ENCODE results near the gene MANSC4. TPM values are rescaled to one million over a fixed set of nuclear protein-coding genes. Genes with fewer than 3 reads are reported as not detected.

MANSC4 gene
- total RNA-seq, 1 experiment from 2014 or later = not detected

DNA sequence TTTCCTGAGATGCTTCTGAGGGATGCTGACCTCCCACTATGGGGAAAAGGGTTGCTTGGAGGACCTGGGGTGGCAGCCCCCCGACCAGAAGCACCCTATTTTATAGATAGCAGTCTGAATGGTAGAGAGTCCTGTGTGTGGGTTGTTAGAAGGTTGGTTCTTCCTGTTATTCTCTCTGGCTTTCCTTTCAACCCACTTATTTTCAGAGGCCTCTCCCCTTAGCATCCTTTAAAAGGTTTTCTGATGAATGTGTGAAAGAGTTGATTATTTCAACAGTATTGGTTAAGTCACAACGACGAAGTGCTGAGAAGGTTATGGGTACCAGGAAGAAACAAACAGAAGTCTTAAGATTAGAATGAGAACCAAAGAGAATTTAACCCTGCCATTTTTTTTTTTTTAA, 20.8 kb upstream of the MANSC4 start:
- DNase-seq (ENCODE audit: low read depth) = no peak

DNA sequence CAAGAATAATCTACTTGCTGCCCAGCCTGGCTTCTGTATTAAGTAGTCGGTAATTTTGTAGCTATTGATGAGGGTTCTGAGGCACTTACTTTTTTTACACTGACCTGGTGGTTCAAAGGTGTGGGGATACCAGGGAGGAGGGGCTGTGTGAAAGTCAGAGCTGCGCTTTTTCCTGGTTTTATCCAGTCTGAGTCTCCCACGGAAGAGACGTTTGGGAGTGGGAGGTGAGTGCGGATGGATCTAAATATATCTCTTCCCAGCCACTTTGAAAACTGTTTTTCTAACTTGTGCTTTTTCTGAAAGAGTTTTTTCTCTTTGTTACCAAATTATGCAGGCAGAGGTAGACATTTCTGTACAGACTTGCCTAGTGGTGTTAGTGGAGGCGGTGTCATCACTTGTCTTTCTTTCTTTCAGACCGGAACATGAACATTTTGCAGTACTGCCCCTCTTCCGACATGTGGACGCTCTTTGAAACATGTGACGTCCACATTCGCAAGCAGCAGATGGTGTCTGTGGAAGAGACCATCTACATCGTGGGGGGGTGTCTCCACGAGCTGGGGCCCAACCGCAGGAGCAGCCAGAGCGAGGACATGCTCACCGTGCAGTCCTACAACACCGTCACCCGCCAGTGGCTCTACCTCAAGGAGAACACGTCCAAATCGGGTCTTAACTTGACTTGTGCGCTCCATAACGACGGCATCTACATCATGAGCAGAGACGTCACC, 17.4 kb upstream of the MANSC4 start:
- DNase-seq (ENCODE audit: low read depth) = no peak

DNA sequence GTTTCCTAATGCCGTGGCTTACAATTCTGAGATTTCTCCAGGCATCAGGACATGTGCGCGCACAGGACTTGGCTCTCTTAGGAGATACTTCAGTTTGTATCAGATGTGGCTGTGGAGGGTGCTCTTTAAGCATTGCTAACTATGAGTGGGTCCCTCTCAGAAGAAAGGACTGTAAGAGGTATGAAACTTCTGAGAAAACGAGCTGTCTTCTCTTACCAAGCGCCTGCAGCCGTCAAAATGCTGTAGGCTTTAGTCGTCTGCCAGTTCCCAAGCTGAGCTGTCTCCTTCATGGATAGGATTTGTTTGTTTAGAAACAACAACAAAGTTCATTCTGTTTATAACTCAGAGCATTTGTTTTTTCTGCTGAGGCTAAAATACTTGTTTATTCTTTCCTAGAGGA, 16.1 kb upstream of the MANSC4 start:
- no peak for DNase-seq (ENCODE audit: low read depth)

DNA sequence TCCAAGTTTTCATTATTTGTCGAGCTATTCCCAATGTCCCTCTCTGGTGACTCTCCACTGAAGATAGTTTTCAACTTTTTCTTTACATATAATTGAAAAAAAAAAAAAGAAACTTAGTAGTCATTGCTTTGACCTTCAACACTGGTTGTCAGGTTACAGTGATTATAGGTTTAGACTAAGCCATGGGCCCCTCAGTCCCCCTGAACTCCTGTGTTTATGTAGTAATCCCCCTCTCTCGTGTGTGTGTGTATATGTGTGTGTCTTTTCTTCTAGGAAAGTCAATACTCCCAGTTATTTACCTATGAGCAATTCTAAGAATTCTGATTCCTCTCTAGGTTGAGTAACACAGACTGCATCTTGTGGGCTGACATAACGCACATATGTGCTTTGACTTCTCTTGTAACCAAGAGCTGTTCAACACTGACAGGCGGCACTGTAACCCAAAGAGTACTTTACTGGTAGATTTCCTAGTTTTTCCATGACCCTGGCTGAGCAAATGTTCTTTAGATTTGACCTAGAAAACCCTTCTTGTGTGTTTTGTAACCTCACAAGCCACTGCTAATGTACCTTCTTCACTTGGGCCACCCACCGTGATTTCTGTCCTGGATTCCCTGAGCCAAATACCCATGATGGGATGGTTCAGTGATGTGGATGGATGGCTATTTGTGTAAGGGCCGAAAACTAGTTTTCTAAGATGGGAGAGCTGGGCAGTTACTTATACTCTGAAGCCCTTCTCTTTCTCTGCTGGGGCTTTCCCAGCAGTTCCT, 15.0 kb upstream of the MANSC4 start:
- no peak for DNase-seq (ENCODE audit: low read depth)

DNA sequence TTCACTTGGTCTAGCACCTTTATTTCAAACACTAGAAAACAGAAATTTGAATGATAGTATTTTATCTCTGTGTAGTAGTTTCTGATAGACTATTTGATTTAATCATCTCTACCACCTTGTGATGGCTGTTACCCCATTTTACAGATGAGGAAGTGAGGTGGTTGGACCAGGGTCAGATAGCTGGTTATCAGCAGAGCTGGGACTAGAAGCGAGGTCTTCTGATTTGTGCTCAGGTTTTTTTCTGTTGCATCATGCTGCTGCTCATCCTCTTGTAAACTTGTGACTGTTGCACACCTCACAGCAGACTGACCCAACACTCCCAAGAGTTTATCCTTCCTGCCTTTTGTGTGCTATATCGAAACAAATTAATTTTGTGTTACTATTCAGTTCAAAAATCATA, 10.1 kb upstream of the MANSC4 start:
- no peak for DNase-seq (ENCODE audit: low read depth)

DNA sequence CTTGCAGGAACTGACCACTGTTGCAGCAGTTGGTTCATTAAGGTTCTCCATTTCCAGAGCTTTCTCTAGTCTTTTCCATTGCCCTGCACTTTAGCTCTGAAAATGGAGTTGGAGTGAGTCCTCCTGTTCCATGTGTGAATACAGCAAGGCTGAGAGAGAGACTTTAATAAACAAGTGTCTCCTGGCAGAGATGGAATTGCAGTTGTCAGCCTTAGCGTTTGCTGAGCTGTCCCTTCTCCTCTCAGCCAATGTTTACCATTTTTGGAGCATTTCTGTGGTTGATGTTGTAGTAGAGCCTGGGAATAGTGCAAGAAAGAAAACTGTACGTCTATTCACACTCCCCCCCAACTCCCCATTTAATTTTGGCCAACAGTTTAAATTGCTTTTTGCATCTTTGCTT, 7.5 kb upstream of the MANSC4 start:
- DNase-seq (ENCODE audit: low read depth) = no peak

DNA sequence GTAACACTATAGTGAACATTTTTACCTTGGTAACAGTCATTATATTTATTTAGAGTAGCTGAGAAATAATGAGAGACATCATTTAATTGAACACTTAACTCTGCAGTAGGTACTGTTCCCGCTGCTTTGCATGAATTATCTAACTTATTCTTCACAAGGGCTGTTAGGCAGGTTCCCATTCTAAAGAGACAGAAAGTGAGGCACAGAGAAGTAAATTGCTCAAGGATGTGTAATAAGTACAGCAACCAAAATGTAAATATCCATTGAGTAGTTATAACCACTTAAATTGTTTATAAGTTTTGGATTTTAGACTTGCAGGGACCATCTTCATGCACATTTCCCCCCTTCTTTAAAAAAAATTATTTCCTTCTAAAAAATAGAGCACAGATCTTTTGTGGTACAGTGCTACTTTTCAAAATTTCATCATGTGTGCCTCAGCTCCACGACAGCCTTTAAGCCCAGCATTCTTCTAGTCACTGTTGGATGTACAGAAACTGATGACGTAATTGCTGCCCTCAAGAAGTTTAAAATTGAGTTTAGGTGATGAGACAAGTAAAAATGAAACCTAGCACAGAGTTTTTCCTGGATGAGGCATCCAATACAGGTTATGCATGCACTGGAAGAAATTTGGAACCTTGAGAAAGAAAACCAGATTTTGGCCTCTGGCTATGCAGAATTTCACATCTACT, 6.0 kb upstream of the MANSC4 start:
- DNase-seq (ENCODE audit: low read depth) = peak; percentile 65

DNA sequence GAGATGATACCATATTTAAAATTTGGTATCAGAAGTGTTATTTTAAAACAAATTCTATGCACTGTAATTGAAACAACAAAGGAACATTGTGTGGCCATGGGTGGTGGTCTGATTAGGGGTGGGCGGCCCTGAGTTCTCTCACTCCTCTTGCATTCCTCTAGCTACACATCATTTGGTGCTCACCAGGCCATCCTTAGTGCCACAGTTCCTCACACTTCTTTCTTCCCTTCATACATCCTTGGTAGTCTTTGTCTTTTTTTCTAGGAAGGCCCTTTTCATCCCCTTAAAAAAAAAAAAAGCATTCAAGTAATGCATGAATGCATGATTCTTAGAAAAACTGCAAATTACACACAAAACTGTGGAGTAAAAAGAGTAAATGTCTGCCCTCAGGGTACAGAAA, 2.4 kb upstream of the MANSC4 start:
- no peak for DNase-seq (ENCODE audit: low read depth)

DNA sequence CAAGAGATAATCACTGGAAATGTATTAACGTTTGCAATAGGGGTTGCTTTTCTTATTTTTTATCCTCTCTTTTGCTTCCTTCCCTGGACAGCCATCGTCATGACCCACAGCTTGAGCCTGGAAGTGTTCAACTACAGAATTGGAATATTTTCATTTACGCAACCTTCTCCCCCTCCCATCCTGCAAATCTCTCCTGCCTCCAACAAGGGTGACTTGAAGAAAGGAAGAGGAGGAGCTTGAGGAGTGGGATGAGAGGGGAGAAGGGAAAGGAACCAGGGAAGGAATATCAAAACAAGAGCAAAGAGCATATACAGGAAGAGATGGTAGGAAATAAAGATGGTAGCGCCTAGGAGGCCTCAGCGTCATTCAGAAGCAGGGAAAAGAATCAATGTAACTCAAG, 1.6 kb upstream of the MANSC4 start:
- DNase-seq (ENCODE audit: low read depth) = no peak

DNA sequence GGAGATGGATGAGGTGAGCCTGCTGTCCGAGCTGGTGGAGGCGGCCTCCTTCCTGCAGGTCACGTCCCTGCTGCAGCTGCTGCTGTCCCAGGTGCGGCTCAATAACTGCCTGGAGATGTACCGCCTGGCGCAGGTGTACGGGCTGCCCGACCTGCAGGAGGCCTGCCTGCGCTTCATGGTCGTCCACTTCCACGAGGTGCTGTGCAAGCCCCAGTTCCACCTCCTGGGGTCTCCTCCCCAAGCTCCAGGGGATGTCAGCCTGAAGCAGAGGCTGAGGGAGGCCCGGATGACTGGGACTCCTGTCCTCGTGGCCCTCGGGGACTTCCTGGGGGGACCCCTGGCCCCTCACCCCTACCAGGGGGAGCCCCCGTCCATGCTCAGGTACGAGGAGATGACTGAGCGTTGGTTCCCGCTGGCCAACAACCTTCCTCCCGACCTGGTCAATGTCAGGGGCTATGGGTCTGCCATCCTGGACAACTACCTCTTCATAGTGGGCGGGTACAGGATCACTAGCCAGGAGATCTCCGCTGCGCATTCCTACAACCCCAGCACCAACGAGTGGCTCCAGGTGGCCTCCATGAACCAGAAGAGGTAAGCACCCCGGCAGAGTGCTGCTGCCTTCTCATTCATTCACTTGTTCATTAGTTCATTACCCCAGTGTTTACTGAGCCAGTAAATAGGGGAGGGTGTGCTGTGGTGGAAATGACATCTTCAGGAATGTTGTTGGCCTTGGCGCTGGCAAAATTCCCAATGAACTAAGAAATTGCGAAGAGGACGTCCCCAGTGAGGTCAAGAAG, 774 bp upstream of the MANSC4 start:
- peak; percentile 80 for DNase-seq (ENCODE audit: low read depth)

DNA sequence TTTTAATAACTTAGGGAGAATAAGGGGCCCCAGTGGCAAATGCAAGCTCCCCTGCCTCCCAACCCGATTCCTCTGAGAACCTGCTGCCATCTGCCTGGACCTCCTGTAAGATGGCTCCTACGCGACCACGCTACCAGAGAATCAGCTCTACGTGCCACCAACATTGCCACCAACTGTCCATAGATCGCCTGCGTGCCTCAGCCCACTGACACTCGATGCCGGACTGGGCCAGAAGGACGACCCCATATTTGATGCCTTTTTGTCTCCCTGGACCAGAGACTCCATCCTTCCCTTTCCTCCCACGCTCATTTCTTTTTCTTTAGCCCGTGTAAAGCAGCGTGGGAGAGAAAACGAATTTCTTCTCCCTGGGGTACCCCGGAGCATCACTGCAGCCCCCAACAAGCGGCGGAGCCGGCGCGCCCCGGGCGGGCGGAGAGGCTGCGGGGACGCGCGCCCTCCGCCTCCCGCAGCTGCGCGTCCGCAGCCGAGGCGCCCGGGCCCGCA, 568 bp downstream of the MANSC4 start:
- DNase-seq (ENCODE audit: low read depth) = peak; percentile 14

DNA sequence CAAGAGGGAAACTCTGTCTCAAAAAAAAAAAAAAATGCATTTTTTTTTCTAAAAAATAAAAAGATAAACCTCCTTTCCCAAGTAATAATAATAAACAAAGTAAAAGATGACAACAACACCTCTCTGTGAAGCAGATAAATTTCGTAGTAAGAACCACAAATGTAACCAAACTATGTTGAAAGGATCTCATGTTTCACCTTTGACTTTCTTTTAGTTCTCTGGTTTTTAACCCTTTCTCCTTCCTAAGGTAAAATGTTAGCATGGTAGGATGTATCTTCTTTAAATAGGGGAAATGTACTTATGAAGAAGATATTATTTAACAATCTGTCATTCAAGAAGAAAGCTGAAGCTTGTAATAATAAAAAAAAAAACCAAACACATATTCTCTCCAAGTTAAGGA, 1.8 kb downstream of the MANSC4 start:
- no peak for DNase-seq (ENCODE audit: low read depth)

DNA sequence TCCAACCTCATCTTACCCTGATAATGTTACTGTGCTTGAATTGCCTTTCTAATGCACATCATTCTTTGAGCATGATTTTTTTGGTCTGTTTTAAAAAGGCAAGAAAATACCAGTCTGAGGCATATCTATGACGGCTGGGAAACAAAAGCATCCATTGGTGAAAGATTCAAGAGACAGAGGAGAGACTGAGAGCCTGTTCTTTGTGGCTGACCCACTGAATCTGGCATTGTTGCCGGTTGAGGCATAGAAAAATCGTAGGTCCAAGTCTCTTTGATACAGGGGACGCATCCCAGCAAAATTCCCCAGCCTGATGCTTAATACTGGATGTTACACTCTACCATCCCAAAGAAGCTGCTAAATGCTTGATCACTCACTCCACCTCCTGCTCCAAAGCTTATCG, 2.9 kb downstream of the MANSC4 start:
- no peak for DNase-seq (ENCODE audit: low read depth)

DNA sequence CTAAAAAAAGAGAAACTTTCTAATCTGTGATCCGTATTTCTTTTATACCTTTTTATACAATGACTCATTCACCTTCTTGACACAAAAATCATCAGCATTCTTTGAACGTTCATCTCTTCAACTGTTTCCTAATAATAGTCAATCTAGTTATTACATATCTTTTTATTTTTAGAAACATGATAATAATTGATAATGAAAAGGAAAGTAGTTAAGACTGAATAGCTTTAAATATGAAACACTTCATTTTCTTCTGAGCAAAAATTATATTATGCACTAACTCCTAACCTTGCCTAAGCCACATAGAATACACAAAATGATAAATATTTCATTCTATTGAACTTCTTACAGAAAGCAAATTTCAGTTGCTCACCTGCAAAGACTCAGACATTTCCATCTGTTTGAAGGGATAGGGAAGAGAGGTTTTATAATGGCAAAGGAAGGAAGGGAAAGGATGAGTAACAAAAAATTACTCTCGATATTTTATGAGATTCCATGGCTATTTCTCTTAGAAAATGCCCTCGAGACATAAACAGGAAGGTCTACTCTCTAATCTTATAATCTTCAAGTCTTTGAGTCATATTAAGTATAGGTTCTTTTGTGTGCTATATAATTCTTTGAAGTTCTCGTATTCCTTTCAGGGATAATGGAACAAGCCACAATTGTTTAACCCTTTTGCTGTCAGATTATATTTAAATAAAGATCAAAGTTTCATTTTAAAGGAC, 7.5 kb downstream of the MANSC4 start:
- DNase-seq (ENCODE audit: low read depth) = peak; percentile 89

DNA sequence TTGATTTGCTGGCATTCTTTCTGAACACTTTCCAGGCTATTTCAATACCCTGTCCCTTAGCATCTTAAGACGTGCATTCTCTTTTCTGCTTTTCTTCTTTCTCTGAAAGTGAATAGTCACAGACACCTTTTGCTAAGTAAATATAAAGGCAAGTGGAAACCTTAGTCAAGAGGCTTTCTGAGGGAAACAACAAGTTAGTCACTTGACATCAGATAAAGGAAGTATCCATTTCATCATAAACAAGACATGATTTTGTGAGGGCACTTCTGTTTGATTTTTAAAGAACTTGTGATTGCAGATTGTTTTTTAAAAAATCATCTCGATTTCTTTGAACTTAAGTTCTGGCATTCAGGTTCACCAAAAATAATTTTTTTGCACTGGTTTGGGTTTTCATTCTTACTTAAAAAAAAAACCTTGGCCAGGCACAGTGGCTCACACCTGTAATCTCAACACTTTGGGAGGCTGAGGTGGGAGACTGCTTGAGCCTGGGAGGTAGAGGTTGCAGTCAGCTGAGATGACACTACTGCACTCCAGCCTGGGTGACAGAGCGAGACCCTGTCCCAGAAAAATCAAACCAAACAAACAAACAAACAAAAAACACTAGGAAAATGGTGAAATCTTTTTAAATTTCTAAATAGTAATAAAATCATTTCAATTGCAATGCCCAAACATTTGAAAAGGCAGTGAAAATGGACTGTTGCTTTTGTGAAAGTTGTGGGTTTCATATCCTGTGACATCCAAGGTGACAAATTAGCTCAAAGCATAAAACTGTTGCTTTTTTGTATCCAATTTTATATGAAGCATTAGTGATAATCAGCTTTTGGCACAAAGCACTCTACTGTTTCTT, 8.3 kb downstream of the MANSC4 start:
- no peak for DNase-seq (ENCODE audit: low read depth)

DNA sequence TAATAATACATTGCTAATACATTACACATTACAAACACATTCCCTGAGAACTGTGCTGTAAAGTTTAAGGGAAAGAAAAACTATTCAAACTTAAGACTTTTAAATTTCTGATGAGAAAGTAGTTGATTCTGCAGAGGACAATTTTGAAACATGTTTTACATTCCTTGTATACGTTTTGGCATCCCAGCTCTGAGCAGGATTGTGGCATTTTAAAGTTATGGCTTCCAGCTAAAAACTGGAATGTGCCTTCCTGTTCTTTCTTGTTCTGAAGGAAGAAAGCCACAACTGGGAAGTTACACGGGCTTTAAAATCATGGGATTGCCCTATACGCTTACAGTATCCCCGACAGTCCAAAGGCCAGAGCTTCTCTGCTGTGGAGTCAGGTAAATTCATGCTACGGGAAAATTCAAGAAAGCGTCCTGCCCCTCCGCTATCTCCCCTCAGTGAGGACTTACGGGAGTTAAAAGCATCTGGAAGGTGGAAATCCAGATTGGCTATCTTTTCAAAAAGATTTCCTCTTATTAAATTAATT, 10.8 kb downstream of the MANSC4 start:
- no peak for DNase-seq (ENCODE audit: low read depth)

DNA sequence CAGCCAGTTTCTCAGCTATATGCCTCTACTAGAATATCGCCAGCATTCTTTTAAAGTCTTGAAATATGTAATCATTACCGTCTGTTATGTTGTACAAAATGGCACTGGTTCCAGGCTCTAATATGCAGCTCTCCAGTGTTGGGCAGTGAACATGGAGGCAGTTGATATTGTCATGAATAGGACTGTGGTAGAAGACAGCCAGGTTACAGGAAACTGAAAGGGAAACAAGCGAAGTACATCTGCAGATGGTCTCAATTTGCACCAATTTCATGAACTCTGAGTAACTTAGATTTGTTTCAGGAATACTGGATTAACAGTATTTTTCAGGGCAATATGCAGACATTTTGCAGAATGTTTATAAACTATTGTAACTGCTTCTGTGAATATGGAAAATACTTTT, 13.4 kb downstream of the MANSC4 start:
- no peak for DNase-seq (ENCODE audit: low read depth)

DNA sequence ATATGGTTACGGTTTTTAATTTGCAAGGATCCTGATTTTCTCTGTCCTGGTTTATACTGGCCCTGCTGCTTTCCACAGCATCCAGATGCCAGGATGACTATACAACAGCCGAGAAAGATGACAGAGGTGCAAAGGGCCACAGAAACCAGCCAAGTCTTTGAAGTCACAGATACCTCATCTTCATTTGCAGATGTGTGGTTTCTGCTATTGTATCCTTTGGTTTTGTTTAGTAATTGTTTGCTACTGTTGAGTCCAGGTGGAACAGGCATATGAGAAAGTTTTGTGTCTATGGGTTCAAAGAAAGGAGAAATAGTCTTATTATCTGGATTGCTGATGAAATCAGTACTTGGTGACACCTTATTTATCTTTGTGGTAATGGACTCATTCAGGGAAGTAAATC, 17.3 kb downstream of the MANSC4 start:
- DNase-seq (ENCODE audit: low read depth) = peak; percentile 45

DNA sequence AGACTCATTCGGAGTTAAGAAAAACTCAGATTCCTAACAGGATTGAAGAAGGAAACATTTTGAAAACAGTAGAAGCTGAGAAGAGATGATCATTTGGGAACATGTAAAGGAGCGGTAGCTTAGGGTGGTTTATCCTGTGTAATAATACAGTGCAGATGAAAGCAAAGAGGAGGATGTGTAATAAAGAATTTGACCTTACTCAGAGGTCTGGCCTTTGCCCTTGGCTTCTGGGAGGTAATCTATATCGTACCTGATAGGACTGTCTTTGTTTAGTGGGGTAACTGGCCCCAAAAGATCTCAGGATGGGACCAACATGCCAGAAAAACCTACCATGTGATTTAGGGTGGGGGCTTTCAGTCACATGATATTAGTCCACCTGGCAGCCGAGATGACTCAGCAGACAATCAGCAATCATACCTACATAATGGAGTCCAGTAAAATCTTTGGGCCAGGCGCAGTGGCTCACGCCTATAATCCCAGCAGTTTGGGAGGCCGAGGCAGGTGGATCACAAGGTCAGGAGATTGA, 23.3 kb downstream of the MANSC4 start:
- DNase-seq (ENCODE audit: low read depth) = no peak

DNA sequence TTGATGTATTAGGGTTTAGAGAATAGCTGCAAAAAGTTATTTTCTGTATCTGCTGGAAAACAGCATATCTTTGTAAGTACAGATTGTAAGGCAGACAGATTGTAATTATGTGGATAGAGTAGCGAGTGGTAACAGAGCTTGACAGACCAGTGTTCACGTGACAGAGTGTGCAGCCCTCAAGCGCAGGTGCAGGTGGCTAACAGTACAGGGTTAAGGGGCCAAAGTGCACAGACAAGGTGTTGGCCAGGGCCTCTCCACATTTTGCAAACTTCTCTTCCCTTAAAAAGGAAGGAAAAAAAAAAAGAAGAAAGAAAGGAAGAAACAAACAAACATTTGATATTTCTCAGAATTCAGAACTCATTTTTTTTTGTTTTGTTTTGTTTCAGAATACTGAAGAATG, 25.2 kb downstream of the MANSC4 start:
- DNase-seq (ENCODE audit: low read depth) = no peak
